Esophagus muscularis mucosa (tissue), 4 donors: Measurements from ENCODE around the gene SP2. TPM values are rescaled to one million over a fixed set of nuclear protein-coding genes. Genes with fewer than 3 reads are reported as not detected.

Experiments used
- DNase-seq: peaks from one replicate; pipeline ENCODE4 v3.0.0-alpha.2; 2017; ENCODE audit errors: extremely low spot score
- H3K27ac ChIP-seq, 4 donors: fragments of 200-600 bp; sonication (generic); replicated peaks in 1 of 4; 1 replicate in 3 of 4; 2 replicates in 1 of 4; pipeline ENCODE4 v1.5.1; 2016 to 2019; ENCODE audit warnings: mild to moderate bottlenecking in 1 of 4
- H3K27me3 ChIP-seq, 4 donors: fragments of 200-600 bp; sonication (generic); one replicate each; pipeline versions ENCODE4 v1.5.1 to v1.6.0; 2016 to 2019
- H3K36me3 ChIP-seq, 4 donors: fragments of 200-600 bp; sonication (generic); one replicate each; pipeline ENCODE4 v1.5.1; 2016 to 2019
- H3K4me1 ChIP-seq, 4 donors: fragments of 200-600 bp; sonication (generic); one replicate each; pipeline ENCODE4 v1.5.1; 2016 to 2019
- H3K4me3 ChIP-seq, 4 donors: fragments of 200-600 bp; sonication (generic); 1 replicate in 2 of 4; 2 replicates in 2 of 4; pipeline ENCODE4 v1.5.1; 2016 to 2019; ENCODE audit warnings: mild to moderate bottlenecking in 4 of 4, moderate library complexity in 1 of 4
- H3K9me3 ChIP-seq, 4 donors: fragments of 200-600 bp; sonication (generic); 1 replicate in 3 of 4; 2 replicates in 1 of 4; pipeline ENCODE4 v1.5.1; 2016 to 2019
- CTCF ChIP-seq, 3 experiments: fragments of 200-600 bp in 2 of 3; fragments of 450-650 bp in 1 of 3; sonication (generic) in 2 of 3; IDR thresholded peaks; one replicate each; pipeline ENCODE4 v1.5.1; 2017 to 2019; ENCODE audit warnings: antibody characterized with exemption in 3 of 3, mild to moderate bottlenecking in 2 of 3, moderate library complexity in 1 of 3
- EP300 ChIP-seq: sonication (generic); formaldehyde crosslinking; IDR thresholded peaks from one replicate; pipeline ENCODE4 v1.6.1; 2017; ENCODE audit warnings: antibody characterized with exemption
- POLR2A ChIP-seq: fragments of 450-650 bp; IDR thresholded peaks from one replicate; pipeline ENCODE4 v1.6.1; 2017; ENCODE audit warnings: antibody characterized with exemption, moderate library complexity, mild to moderate bottlenecking, low read depth
- POLR2AphosphoS5 ChIP-seq, 2 donors: sonication (generic); formaldehyde crosslinking; IDR thresholded peaks; one replicate each; pipeline ENCODE4 v1.6.1; 2017; ENCODE audit warnings: antibody characterized with exemption in 2 of 2
- WGBS: methylation state at CpG from one replicate; pipeline ENCODE4 v1.1.5; 2018; 5-methylcytosine and 5-hydroxymethylcytosine counted together
- intact Hi-C: fragments of 100-400 bp; cut with DNase I; formaldehyde crosslinking; loops from one replicate; pipeline ENCODE4 v1.15.1; 2023
- total RNA-seq, 4 donors: library from RNA; depleted of rRNA; stranded (reverse); fragments of >200 nt; gene quantifications; one replicate each; pipeline versions ENCODE4 v1.1.0 to v1.2.1, GENCODE V29; 2016

Gene SP2
- total RNA-seq, 4 donors from 2014 or later: 7.1 to 16.0 (median 9.4) TPM

DNA sequence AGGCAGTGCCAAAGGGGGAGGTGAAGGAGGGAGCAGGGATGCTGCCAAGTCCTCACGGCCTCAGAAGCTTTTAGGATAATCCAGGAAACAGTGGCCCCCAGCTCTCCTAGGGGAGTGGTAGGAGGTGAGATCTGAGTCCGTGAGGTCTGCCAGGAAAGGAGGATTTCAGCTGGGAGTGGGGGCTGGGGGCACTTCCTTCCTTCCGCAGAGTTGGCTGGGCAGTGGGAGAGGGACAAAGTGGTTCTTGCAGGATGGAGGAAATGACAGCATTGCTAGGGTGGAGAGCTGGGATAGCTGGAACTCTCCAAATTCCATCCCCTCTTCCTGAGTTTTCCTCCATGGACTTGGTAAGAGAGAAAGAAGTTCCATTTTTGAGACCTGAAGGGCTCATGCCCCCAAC, 40.3 kb upstream of the SP2 start:
- Histone ChIP-seq H3K9me3 (no peaks in the 10 kb centered on the region), H3K27ac (no peak overlapping the region), H3K4me1 (peaks cover 12 to 19% (median 15%) of the 10 kb centered on the region in 4 donors), H3K36me3 (no peaks in the 10 kb centered on the region), H3K27me3 (peaks cover 11 to 95% (median 63%) of the 10 kb centered on the region in 4 donors), H3K4me3 (no peak overlapping the region)
- no peak for DNase-seq
- intact Hi-C loops: no loop called here
- TF ChIP-seq EP300 (no peak), CTCF (IDR thresholded peaks at IDR 0.05) (no peak)
- WGBS: 39% methylated on average over 3 of the region's 3 CpGs

DNA sequence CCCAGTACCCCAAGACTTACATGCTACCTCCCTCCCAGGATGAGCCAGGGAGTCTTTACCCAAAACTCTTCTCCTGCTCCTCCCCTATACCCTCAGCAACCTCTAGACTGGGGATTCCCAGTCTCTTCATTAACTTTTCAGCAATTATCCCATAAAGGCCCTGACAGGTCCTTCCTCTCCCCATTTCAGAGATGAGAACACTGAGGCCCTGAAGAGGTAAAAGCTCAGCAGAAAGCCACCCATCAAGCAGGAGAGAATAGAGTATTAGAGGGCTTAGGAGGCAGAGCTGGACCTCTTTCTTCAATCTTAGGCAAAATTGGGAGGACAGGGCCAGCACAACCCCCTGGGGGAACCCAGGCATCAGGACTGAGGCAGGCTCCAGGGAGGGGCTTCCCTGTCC, 39.2 kb upstream of the SP2 start:
- Histone ChIP-seq H3K27ac (no peak overlapping the region), H3K36me3 (no peaks in the 10 kb centered on the region), H3K4me1 (peaks cover under 1 to 8% (median 4%) of the 10 kb centered on the region in 4 donors), H3K4me3 (no peak overlapping the region), H3K27me3 (peaks cover 4 to 92% (median 57%) of the 10 kb centered on the region in 4 donors), H3K9me3 (no peaks in the 10 kb centered on the region)
- DNase-seq: no peak
- intact Hi-C loops: no loop called here
- TF ChIP-seq CTCF (IDR thresholded peaks at IDR 0.05) (no peak), EP300 (no peak), POLR2AphosphoS5 (IDR thresholded peaks at IDR 0.05) (no peak), POLR2A (no peak)

DNA sequence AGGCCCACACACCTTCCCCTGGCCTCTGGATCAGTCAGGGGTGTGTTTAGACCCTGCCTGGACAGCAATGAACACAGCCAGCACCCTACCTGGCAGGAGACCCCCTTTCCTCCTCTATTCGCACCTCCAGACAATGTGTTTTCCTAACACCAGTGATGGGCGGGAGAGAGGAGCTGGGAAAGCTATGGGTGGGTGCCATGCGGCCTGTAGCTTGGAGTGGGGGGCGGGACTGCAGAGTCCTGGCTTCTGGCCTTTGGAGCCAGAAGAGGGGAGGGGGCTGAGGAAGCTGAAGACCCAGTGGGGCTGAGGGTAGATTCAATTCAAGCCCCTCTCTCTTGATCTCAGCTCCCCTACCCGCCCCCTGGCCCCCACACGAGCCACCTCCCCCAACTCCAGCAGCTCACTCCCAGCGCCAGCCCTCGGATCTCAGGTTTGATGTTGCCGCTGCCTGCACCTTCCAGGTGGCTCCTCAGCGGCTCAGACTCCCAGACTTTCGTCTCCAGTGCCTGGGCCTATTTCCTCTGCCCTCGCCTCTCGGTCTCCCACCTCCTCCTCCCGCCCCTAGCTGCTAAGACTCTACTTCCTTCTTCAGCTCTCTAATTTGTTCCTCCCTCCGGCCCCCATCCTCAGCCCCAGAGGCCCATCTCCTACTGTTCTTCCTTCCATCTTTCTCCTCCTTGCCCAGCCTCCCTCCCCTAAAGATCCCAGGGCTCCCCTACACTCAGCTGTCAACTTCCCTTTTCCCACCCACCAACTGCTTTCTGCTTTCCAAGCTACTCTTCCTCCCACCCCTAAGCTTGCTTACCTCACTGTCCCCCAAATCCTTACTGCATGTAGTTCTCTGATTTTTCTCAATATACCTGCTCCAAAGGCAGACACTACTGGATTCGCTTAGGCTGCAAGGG, 38.2 kb upstream of the SP2 start:
- Histone ChIP-seq H3K27ac (no peak overlapping the region), H3K36me3 (no peaks in the 10 kb centered on the region), H3K4me3 (no peak overlapping the region), H3K9me3 (no peaks in the 10 kb centered on the region), H3K27me3 (peaks cover 0 to 82% (median 47%) of the 10 kb centered on the region in 4 donors), H3K4me1 (no peaks in the 10 kb centered on the region)
- intact Hi-C loops: no loop called here
- no peak for TF ChIP-seq CTCF (IDR thresholded peaks at IDR 0.05)
- TF ChIP-seq EP300: no peak
- no peak for TF ChIP-seq POLR2AphosphoS5 (IDR thresholded peaks at IDR 0.05)
- TF ChIP-seq POLR2A: no peak
- no peak for DNase-seq
- WGBS: 64% methylated on average over 14 of the region's 16 CpGs

GRCh38 chr17:47860386-47860785, 35.6 kb upstream of the SP2 start:
- no peak for DNase-seq
- Histone ChIP-seq H3K4me1 (no peaks in the 10 kb centered on the region), H3K27me3 (peaks cover 0 to 67% (median 22%) of the 10 kb centered on the region in 4 donors), H3K27ac (no peak overlapping the region), H3K36me3 (no peaks in the 10 kb centered on the region), H3K4me3 (no peak overlapping the region), H3K9me3 (no peaks in the 10 kb centered on the region)
- TF ChIP-seq CTCF (IDR thresholded peaks at IDR 0.05) (no peak), POLR2AphosphoS5 (IDR thresholded peaks at IDR 0.05) (no peak), EP300 (no peak), POLR2A (no peak)
- intact Hi-C loops: no loop called here
- WGBS: 86% methylated on average over 5 of the region's 5 CpGs
